NCI-H2227 treated with DMSO at 0.1 percent for 48 hours (cell line): ENCODE measurements around the gene PTPRM.

Experiments used
- DNase-seq: peaks from one replicate; lab custom pipeline; 2025; lab: John Stamatoyannopoulos, UW

Gene PTPRM

GRCh38 chr18:8361941-8362471 lies 794.9 kb downstream of the PTPRM start:
- DNase-seq: no peak

- no peak for DNase-seq
These were observed 795.7 kb downstream of the PTPRM start for GRCh38 chr18:8362863-8363262.

GRCh38 chr18:8364385-8364784 lies 797.3 kb downstream of the PTPRM start:
- no peak for DNase-seq

- no peak for DNase-seq
These were observed 797.9 kb downstream of the PTPRM start for GRCh38 chr18:8365006-8365405.

GRCh38 chr18:8365528-8365927 lies 798.4 kb downstream of the PTPRM start:
- DNase-seq: no peak

GRCh38 chr18:8366070-8366469 lies 799.0 kb downstream of the PTPRM start:
- no peak for DNase-seq

GRCh38 chr18:8366656-8367055 lies 799.5 kb downstream of the PTPRM start:
- DNase-seq: peak; percentile 19

GRCh38 chr18:8367217-8367988 lies 800.3 kb downstream of the PTPRM start:
- peak; percentile 59 for DNase-seq

- DNase-seq: no peak
These were observed 801.5 kb downstream of the PTPRM start for GRCh38 chr18:8368512-8369217.

- no peak for DNase-seq
These were observed 806.4 kb downstream of the PTPRM start for GRCh38 chr18:8373486-8373885.

- DNase-seq: no peak
These were observed 807.6 kb downstream of the PTPRM start for GRCh38 chr18:8374676-8375075.

- DNase-seq: no peak
These were observed 808.1 kb downstream of the PTPRM start for GRCh38 chr18:8375249-8375648.

GRCh38 chr18:8376113-8376512 lies 809.0 kb downstream of the PTPRM start:
- no peak for DNase-seq

- no peak for DNase-seq
These were observed 812.2 kb downstream of the PTPRM start for GRCh38 chr18:8379187-8379941.

- DNase-seq: no peak
These were observed 812.9 kb downstream of the PTPRM start for GRCh38 chr18:8380006-8380405.

GRCh38 chr18:8380926-8381325 lies 813.8 kb downstream of the PTPRM start:
- no peak for DNase-seq

- DNase-seq: no peak
These were observed 814.8 kb downstream of the PTPRM start for GRCh38 chr18:8381821-8382459.

GRCh38 chr18:8385400-8385799 lies 818.3 kb downstream of the PTPRM start:
- DNase-seq: no peak

GRCh38 chr18:8386669-8387380 lies 819.7 kb downstream of the PTPRM start:
- peak; percentile 15 for DNase-seq

GRCh38 chr18:8389391-8390340 lies 822.5 kb downstream of the PTPRM start:
- DNase-seq: peak; percentile 13
